ENCODE results near the gene AADACL4. TPM values are rescaled to one million over a fixed set of nuclear protein-coding genes. Genes with fewer than 3 reads are reported as not detected.
"Not testable (repeated sequence)": the region's sequence is repeated elsewhere in the genome, so short reads cannot be mapped to it uniquely, and the experiment has no call there.

The AADACL4 gene
- total RNA-seq, 2 donors from 2014 or later: not detected

GRCh38 chr1:12657060-12657884 lies 13.4 kb downstream of the AADACL4 start:
- no peak for DNase-seq (ENCODE audit: low spot score)
- no peaks in the 10 kb centered on the region for H3K27me3 ChIP-seq
- H3K36me3 ChIP-seq: no peaks in the 10 kb centered on the region
- TF ChIP-seq CTCF (IDR thresholded peaks at IDR 0.05): no peak
- H3K9me3 ChIP-seq: no peaks in the 10 kb centered on the region
- H3K27ac ChIP-seq: no peak overlapping the region
- H3K4me3 ChIP-seq: no peak overlapping the region
- H3K4me1 ChIP-seq: no peaks in the 10 kb centered on the region

GRCh38 chr1:12657885-12658512 lies 14.1 kb downstream of the AADACL4 start:
- DNase-seq (ENCODE audit: low spot score); H3K27ac ChIP-seq; H3K4me3 ChIP-seq; H3K36me3 ChIP-seq; H3K27me3 ChIP-seq; H3K4me1 ChIP-seq; H3K9me3 ChIP-seq: not testable (repeated sequence)

GRCh38 chr1:12658531-12659453 lies 14.9 kb downstream of the AADACL4 start:
- Histone ChIP-seq H3K36me3 (no peaks in the 10 kb centered on the region), H3K27me3 (no peaks in the 10 kb centered on the region), H3K9me3 (peaks cover 3 to 10% of the 10 kb centered on the region in 2 donors), H3K27ac (no peak overlapping the region), H3K4me3 (no peak overlapping the region), H3K4me1 (no peaks in the 10 kb centered on the region)
- TF ChIP-seq CTCF (IDR thresholded peaks at IDR 0.05): peak; percentile 92 to 96
- peak; percentile 85 for DNase-seq (ENCODE audit: low spot score)

- DNase-seq (ENCODE audit: low spot score): no peak
- H3K9me3 ChIP-seq: peaks cover 5 to 10% of the 10 kb centered on the region in 2 donors
- no peak for TF ChIP-seq CTCF (IDR thresholded peaks at IDR 0.05)
- H3K27ac ChIP-seq: no peak overlapping the region
- H3K4me1 ChIP-seq: no peaks in the 10 kb centered on the region
- H3K36me3 ChIP-seq: no peaks in the 10 kb centered on the region
- H3K4me3 ChIP-seq: no peak overlapping the region
- H3K27me3 ChIP-seq: no peaks in the 10 kb centered on the region
Observed at GRCh38 chr1:12661606-12662219, 17.8 kb downstream of the AADACL4 start.

- Histone ChIP-seq H3K4me1 (no peaks in the 10 kb centered on the region), H3K36me3 (no peaks in the 10 kb centered on the region), H3K9me3 (peaks cover 5 to 10% of the 10 kb centered on the region in 2 donors), H3K27ac (no peak overlapping the region), H3K27me3 (no peaks in the 10 kb centered on the region), H3K4me3 (no peak overlapping the region)
- TF ChIP-seq CTCF (IDR thresholded peaks at IDR 0.05): no peak
- no peak for DNase-seq (ENCODE audit: low spot score)
Observed at GRCh38 chr1:12662556-12662955, 18.7 kb downstream of the AADACL4 start.
